Measurements from ENCODE around the gene TPD52L2. TPM values are rescaled to one million over a fixed set of nuclear protein-coding genes. Genes with fewer than 3 reads are reported as not detected.
"Not testable (repeated sequence)": the region's sequence is repeated elsewhere in the genome, so short reads cannot be mapped to it uniquely, and the experiment has no call there.

The TPD52L2 gene
- total RNA-seq, 1 experiment from 2014 or later = 152 TPM

DNA sequence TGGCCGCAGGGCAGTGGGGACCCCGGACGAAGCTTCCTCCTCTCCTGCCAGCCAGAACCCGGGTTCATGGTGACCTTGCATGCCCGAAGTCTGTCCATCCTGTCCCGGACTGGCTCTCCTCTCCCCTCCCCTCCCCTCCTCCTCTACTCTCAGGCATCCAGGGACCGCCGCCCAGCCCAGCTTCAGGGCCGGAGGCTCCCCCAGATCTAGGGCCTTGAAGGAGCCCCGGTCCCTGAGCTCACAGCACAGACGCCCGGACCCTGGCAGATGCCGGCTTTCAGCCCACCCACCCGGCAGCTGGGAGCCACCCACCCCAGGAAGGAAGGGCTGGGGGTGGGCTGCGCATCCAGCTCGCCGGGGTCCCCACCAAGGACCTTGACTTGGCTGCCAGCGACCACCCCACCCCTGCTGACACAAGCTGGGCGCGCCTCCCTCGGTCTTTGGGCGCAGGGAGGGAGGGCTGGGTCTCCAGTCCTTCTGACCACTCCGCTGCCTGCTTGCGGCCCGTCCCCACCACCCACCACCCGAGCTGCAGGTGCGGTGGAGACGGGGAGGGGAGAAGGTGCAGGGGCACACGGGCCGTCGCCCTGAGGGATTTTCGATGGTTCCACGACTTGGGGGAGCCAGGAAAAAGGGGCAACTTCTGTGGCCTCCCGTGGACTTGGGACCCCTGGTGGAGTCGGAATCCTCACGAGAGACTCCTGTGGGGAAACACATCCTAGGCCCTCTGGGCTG lies 9.5 kb upstream of the TPD52L2 start:
- no peak for DNase-seq (ENCODE audit: low read depth)

DNA sequence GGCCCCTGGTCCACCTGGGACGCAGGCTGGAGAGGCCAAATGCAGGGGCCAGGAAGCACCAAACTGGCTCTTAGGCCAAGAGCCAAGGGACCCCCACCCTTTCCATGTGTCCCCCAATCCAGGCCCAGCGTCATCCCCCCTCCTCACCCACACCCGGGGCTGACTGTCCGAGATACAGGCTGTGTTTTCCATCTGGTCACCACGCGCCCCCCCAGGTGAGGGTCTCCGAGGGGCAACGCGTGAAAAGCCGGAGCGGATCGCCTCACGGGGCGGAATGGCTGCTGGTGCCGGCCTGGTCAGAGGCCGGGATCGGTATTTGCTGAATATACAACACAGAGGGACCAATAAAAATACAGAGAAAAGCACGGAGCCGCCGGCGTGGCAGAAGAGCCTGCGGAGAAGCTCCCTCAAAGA lies 9.0 kb upstream of the TPD52L2 start:
- DNase-seq (ENCODE audit: low read depth) = no peak

DNA sequence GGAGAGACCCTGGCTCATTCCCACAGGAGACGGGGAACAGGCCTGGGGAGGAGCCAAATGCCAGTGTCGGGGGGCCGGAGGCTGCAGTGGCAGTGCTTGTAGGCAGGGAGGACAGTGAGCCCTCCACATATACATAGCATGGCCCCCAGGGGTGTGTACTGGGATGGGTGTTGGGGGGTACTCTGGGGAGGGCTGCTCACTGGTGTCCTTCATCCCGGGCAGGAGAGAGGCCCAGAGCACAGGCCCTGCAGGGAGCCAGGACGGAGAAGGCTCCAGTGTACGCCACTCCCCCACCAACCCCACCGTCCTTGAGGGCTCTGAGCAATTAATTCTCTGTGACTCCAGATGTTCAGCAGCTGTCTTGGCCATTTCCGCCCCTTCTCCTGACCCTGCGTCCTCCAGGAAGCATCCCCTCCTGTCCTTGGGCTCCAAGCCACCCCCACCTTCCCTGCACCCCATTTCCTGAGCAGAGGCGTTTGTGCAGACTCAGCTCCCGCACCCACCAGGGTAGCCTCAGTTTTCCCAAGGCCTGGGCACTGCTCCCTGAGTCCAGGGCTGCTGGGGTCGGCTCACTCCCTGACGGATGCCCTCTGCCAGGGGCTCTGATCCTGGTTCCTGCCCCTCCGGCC lies 7.2 kb upstream of the TPD52L2 start:
- DNase-seq (ENCODE audit: low read depth) = no peak

DNA sequence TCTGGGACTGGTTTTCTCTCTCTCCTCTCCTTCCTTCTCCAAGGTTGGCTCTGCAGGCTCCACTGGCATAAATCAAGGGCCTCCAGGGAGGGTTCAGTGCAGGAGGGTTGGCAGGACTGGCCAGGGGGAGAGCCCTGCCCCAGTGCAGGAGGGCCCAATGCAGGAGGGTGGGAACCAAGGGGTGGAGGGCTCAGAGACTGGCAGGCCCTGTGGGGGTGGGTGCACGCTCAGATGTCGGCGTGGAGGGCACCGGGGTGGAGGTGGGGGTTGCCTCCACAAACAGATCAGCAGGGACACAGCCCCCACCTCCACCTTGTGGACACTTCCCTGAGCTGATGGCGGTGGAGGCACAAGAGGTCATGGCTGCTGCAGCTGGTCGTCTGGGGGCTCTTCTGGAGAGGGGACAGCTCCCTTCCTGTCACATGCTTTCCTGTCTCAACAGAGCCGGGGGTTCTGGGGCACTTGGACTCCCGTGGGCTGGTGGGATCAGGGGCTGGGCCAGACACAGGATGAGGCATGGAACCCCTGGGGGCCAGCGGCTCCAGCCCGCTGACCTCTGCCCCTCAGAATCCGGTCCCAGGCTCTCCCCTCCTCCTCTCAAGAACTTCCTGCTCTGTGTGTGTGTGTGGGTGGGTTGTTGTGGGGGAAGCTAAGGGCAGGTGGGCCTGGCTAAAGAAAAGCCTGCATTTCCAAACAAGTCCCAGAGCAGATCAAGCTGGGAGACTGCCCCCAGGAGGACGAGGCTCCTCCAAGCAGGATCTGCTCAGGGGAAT lies 6.5 kb upstream of the TPD52L2 start:
- peak; percentile 44 for DNase-seq (ENCODE audit: low read depth)

DNA sequence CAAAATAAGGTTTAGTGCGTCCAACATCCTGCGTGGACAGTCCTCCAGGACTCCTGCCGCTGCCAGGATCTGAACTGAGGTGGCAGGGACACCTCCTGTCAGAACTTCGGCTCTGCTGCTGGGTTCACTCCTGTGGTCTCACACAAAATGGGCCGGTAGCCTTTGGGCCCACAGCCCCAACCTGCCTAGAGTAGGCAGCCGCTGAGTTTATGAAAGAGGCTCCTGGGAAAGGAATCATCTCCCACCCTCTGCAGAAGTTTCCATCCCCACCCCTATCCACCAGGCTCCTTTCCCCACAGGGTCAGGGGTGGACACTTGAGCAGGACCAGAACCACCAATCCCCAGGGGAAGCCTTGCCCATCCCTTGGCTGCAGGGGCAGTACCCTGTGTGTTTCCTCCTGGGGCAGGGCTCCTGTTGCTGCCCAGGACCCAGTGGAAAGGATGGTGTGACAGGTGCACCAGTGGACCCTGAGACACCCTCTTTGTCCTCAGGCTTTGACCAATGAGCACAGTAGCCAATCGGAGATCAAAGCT lies 5.8 kb upstream of the TPD52L2 start:
- DNase-seq (ENCODE audit: low read depth) = no peak

DNA sequence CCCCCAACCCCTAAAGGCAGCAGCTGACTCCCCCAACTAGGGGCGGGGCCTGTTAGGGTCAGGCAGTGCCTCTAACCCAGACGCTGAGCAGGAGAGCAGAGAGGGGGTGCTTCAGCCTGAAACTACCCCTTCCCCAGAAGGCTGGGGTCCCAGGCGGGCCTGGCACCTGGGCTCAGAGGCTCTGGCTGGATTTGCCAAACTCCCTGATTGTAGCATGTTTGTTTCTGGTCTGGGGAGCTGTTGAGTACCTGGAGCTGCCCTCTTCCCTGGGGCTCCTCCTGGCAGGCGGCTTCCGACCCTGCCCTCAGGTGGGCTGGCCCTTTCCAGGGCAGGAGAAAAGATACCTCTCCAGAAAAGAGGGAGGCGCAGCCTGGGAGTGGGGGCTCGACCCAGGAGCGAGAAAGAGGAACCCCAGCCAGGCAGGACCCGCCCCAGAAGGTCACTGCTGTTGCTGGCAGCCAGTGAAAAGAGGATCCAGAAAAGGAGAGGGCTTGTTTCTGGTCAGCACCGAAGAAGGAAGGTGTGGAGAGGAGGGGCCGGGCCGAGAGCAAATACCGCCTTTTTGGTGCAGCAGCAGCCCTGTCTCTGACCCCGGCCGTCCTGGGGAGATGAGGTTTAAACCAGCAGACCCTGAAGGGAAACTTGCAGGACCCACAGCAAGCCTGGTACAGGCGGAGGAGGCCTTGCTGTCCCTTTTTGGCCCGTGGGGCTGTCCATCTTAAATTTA lies 4.6 kb upstream of the TPD52L2 start:
- no peak for DNase-seq (ENCODE audit: low read depth)

DNA sequence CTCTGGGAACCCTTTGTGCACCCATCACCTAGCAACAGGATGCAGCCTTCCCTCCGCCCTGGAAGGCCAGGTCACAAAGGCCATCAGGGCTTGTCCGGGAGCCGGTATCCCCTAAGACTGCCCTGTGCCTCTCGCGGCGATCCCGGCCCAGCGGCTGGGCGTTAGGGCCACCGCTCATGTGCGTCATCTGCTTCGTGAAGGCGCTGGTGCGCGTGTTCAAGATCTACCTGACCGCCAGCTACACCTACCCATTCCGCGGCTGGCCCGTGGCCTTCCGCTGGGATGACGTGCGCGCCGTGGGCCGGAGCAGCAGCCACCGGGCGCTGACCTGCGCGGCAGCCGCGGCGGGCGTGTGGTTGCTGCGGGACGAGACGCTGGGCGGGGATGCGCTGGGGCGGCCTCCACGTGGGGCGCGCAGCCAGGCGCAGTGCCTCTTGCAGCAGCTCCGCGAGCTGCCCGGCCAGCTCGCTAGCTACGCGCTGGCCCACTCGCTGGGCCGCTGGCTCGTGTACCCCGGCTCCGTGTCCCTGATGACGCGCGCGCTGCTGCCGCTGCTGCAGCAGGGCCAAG lies 3.6 kb upstream of the TPD52L2 start, which contains the start of gene ABHD16B:
ABHD16B (plus strand) TSS at position 134 of the 570 bp plus-strand sequence; CDS start at position 177, 43 bp downstream.
- DNase-seq (ENCODE audit: low read depth) = no peak

GRCh38 chr20:63861981-63862901 lies 2.8 kb upstream of the TPD52L2 start:
- DNase-seq (ENCODE audit: low read depth) = no peak

DNA sequence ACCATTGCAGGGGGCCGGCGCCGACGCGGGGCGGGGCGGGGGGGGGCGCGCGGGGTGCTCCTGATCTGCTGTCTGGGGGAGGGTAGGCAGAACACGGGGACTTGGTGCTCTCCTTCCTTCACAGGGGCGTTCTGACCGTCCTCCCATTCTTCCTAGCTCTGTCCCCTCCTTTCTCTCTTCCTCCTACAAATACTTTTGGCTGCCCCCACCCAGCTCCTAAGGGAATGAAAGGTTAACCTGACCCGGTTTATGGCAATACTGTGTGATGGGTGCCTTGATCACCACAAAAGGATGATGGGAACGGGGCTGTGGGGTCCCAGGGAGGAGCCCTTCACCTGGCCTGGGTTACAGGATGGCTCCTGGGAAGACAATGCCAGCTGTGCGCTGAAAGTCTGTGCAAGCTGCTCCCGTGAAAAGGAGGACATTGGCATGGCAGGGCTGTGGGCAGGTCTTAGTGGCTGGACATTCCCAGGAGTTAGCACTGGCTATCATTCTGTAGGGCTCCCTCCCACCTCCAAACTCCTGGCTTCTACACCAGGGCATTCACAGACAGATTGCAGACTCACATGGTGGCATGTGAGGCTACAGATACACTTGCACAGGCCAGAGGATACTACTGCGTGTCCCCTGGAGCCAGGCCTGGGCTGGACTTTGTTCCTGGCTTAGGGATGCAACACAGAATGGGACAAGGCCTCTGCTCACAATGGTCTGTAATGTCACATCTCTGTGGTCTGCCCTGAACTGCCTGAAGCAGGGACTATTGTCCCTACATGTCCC lies 1.9 kb upstream of the TPD52L2 start:
- no peak for DNase-seq (ENCODE audit: low read depth)

DNA sequence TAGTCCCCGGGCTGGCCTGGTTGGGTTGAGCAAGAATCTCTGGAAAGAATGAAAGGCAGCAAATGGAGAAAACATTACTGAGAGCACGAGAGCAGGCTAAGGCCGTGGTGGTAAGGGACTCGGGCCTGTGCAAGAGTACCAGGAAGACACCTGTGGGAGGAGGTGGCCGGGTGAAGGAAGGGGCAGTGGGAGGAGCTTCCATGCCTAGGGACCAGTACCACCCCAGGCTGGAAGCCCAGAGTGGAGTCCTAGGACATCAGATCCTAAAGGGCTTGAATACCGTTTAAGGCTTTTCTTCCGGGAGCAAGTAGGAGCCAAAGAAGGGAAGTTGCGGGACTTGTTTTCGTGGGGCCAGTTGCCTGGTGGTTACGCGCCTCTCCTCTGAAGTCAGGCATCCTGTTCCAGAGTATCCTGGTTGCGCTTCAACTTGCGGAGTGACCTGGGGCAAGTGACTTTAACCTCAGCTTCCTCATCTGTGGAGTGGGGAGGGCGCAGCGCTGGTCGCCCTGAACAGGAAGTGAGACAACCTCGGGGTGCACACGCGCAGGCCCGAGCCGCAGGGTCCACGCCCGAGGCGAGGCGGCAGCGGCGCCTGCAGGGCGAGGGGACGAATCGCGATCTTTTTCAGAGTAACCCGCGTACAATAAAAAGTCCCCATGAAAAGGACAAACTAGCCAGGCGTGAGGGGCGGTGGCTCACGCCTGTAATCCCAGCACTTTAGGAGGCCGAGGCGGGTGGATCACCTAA lies 1.1 kb upstream of the TPD52L2 start:
- DNase-seq (ENCODE audit: low read depth) = peak; percentile 80

GRCh38 chr20:63864545-63864977 lies 509 bp upstream of the TPD52L2 start:
- no peak for DNase-seq (ENCODE audit: low read depth)

DNA sequence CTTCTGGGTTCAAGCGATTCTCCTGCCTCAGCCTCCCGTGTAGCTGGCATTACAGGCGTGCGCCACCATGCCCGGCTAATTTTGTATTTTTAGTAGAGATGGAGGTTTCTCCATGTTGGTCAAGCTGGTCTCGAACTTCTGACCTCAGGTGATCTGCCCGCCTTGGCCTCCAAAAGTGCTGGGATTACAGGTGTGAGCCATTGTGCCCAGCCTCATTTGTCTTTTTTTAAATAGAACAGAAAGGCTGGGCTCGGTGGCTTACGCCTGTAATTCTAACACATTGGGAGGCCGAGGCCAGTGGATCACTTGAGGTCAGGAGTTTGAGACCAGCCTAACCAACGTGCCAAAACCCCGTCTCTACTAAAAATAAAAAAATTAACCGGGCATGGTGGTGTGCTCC lies 2.0 kb downstream of the TPD52L2 start:
- not testable (repeated sequence) for DNase-seq (ENCODE audit: low read depth)

GRCh38 chr20:63868264-63868663 lies 3.2 kb downstream of the TPD52L2 start:
- DNase-seq (ENCODE audit: low read depth) = no peak

DNA sequence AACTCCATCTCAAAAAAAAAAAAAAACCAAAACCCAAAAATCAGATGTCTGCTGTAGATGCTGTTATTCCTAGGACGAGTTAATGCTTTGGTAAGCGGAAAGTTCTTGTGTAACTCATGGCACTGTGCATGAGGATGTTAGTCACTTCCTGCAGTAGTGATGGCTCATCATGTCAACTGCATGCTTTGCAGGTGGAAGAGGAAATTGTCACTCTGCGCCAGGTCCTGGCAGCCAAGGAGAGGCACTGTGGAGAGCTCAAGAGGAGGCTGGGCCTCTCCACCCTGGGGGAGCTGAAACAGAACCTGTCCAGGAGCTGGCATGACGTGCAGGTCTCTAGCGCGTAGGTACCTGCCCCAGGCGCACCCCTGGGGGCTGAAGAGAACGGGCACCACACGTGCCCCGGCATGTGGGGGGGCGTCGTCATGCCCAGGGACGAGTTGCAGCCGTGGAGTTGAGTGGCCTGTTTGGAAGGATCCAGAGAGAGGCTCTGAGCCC lies 8.5 kb downstream of the TPD52L2 start:
- DNase-seq (ENCODE audit: low read depth) = peak; percentile 88

GRCh38 chr20:63874241-63874640 lies 9.2 kb downstream of the TPD52L2 start:
- not testable (repeated sequence) for DNase-seq (ENCODE audit: low read depth)

DNA sequence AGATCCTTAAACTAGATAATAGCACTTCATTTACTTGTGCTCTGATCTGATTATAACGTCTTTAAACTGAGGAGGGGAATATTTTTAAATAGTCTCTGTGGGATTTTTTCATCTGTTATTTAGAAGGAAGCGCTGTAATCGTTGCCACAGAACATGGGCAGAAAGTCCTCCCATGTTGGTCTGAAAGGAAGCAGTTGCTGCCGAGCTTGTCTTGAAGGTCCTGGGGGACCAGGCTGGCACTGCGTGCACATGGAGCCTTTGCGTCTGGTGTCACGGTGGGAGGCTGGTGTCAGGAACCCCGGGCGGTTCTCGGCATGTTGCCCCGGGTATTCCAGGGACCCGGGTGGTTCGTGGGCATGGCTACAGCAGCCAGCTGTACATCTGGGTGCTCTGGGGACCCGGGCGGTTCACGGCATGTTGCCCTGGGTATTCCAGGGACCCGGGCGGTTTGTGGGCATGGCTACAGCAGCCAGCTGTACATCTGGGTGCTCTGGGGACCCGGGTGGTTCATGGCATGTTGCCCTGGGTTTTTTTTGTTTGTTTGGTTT lies 11.5 kb downstream of the TPD52L2 start:
- no peak for DNase-seq (ENCODE audit: low read depth)

GRCh38 chr20:63877755-63878470 lies 12.8 kb downstream of the TPD52L2 start:
- DNase-seq (ENCODE audit: low read depth) = no peak
